ENCODE data around the gene PCNP. TPM values are rescaled to one million over a fixed set of nuclear protein-coding genes. Genes with fewer than 3 reads are reported as not detected.
"Not testable (repeated sequence)": the region's sequence is repeated elsewhere in the genome, so short reads cannot be mapped to it uniquely, and the experiment has no call there.

Gene PCNP
- total RNA-seq = 88.9 and 148 TPM in 2 replicates

- peak; percentile 97 for DNase-seq (ENCODE audit: low read depth)
These were observed at the start of gene PCNP for GRCh38 chr3:101573449-101574387. Gene PCNP (plus strand): TSS chr3:101574180. CDS start chr3:101574216, 36 bp downstream.

GRCh38 chr3:101527441-101527840 lies 46.5 kb upstream of the PCNP start:
- no peak for DNase-seq (ENCODE audit: low read depth)

GRCh38 chr3:101527906-101528305 lies 46.1 kb upstream of the PCNP start:
- DNase-seq (ENCODE audit: low read depth) = no peak

- DNase-seq (ENCODE audit: low read depth) = no peak
These were observed 43.9 kb upstream of the PCNP start for GRCh38 chr3:101529816-101530685.

- DNase-seq (ENCODE audit: low read depth) = no peak
These were observed 43.3 kb upstream of the PCNP start for GRCh38 chr3:101530686-101531047.

- DNase-seq (ENCODE audit: low read depth) = peak; percentile 11
These were observed 42.4 kb upstream of the PCNP start for GRCh38 chr3:101531473-101532086.

- no peak for DNase-seq (ENCODE audit: low read depth)
These were observed 41.0 kb upstream of the PCNP start for GRCh38 chr3:101532783-101533602.

- DNase-seq (ENCODE audit: low read depth) = no peak
These were observed 40.4 kb upstream of the PCNP start for GRCh38 chr3:101533603-101533968.

- no peak for DNase-seq (ENCODE audit: low read depth)
These were observed 38.8 kb upstream of the PCNP start for GRCh38 chr3:101535221-101535620.

GRCh38 chr3:101536266-101536665 lies 37.7 kb upstream of the PCNP start:
- no peak for DNase-seq (ENCODE audit: low read depth)

GRCh38 chr3:101536955-101537354 lies 37.0 kb upstream of the PCNP start:
- DNase-seq (ENCODE audit: low read depth) = not testable (repeated sequence)

- DNase-seq (ENCODE audit: low read depth) = no peak
These were observed 31.0 kb upstream of the PCNP start for GRCh38 chr3:101542957-101543356.

GRCh38 chr3:101544161-101544850 lies 29.7 kb upstream of the PCNP start:
- peak; percentile 16 for DNase-seq (ENCODE audit: low read depth)

- no peak for DNase-seq (ENCODE audit: low read depth)
These were observed 25.4 kb upstream of the PCNP start for GRCh38 chr3:101548527-101549105.

GRCh38 chr3:101549473-101549872 lies 24.5 kb upstream of the PCNP start:
- DNase-seq (ENCODE audit: low read depth) = no peak

GRCh38 chr3:101551359-101552081 lies 22.5 kb upstream of the PCNP start:
- DNase-seq (ENCODE audit: low read depth) = not testable (repeated sequence)

GRCh38 chr3:101553381-101553780 lies 20.6 kb upstream of the PCNP start:
- not testable (repeated sequence) for DNase-seq (ENCODE audit: low read depth)

GRCh38 chr3:101556064-101556463 lies 17.9 kb upstream of the PCNP start:
- no peak for DNase-seq (ENCODE audit: low read depth)

- DNase-seq (ENCODE audit: low read depth) = peak; percentile 86
These were observed 12.2 kb upstream of the PCNP start, which contains the start of gene TRMT10C for GRCh38 chr3:101561630-101562328. Gene TRMT10C (plus strand): TSS chr3:101561868. CDS start chr3:101564782, 2,914 bp downstream.

All from renal cortical epithelial cell (primary cell).